GM12878 (cell line): ENCODE data around the gene ABHD17A. TPM values are rescaled to one million over a fixed set of nuclear protein-coding genes. Genes with fewer than 3 reads are reported as not detected.

Experiments
- ATAC-seq: fragments of 200-7000 bp; cut with Tn5 transposase; 3 replicates; pipeline ENCODE4 v1.9.1; 2020; ENCODE audit warnings: mild to moderate bottlenecking, moderate library complexity
- BruUV-seq: library from RNA; stranded (reverse); fragments of 400-500 nt; replicated peaks from 2 replicates; lab custom pipeline; 2021; lab: Mats Ljungman, UMichigan
- CTCF ChIA-PET: fragments of 300-600 bp; sonication (Branson Sonifier 250); formaldehyde crosslinking; extraction: SDS; loops from one replicate; lab custom pipeline; 2021; ENCODE audit warnings: inconsistent platforms; lab: Yijun Ruan, JAX
- POLR2A ChIA-PET: fragments of 350-600 bp; formaldehyde crosslinking; extraction: SDS; loops from one replicate; lab custom pipeline; 2021; ENCODE audit warnings: inconsistent platforms; lab: Charles Lee
- RAD21 ChIA-PET: fragments of 300-600 bp; sonication (Branson Sonifier 250); formaldehyde crosslinking; loops from one replicate; lab custom pipeline; 2023; ENCODE audit warnings: antibody characterized with exemption; ENCODE audit not compliant: unreplicated experiment; lab: Charles Lee
- SMC1A ChIA-PET: fragments of 300-600 bp; sonication (Branson Sonifier 250); formaldehyde crosslinking; loops from one replicate; lab custom pipeline; 2023; ENCODE audit not compliant: unreplicated experiment, uncharacterized antibody; lab: Charles Lee
- DNase-seq: peaks from one replicate; pipeline ENCODE4 v3.0.0-alpha.2; 2011; ENCODE audit warnings: low read depth, low spot score
- FAIRE-seq: peaks from 3 replicates; lab custom pipeline; 2011; peaks lifted over from hg19 to GRCh38; lab: Jason Lieb, UNC
- H2AFZ ChIP-seq: 2 replicates; pipeline ENCODE4 v1.6.0; 2011; ENCODE audit warnings: low read depth, low read length, control low read depth; ENCODE audit not compliant: control insufficient read depth
- H3K27ac ChIP-seq: 2 replicates; pipeline ENCODE4 v1.5.1; 2011; ENCODE audit warnings: control low read depth; ENCODE audit not compliant: control insufficient read depth, insufficient read depth
- H3K27me3 ChIP-seq, 2 experiments: replicated peaks in 1 of 2; 2 replicates each; pipeline versions ENCODE4 v1.6.0 to v1.6.1; 2011; ENCODE audit warnings: low read length in 1 of 2; ENCODE audit not compliant: control insufficient read depth in 2 of 2, insufficient read depth in 2 of 2
- H3K36me3 ChIP-seq, 2 experiments: 2 replicates each; pipeline ENCODE4 v1.5.1; 2011; ENCODE audit warnings: low read length in 1 of 2; ENCODE audit not compliant: control insufficient read depth in 2 of 2, insufficient read depth in 2 of 2
- H3K4me1 ChIP-seq: 2 replicates; pipeline ENCODE4 v1.6.1; 2011; ENCODE audit warnings: mild to moderate bottlenecking, low read length, moderate library complexity, mixed read lengths; ENCODE audit not compliant: control insufficient read depth, insufficient read depth
- H3K4me2 ChIP-seq: 2 replicates; pipeline ENCODE4 v1.6.0; 2011; ENCODE audit warnings: control low read depth; ENCODE audit not compliant: control insufficient read depth, insufficient read depth
- H3K4me3 ChIP-seq: fragments of 200-600 bp; sonication (generic); 2 replicates; pipeline ENCODE4 v1.5.1; 2016
- H3K79me2 ChIP-seq: 2 replicates; pipeline ENCODE4 v1.6.0; 2011; ENCODE audit warnings: low read length; ENCODE audit not compliant: control insufficient read depth, insufficient read depth
- H3K9ac ChIP-seq: 2 replicates; pipeline ENCODE4 v1.8.0; 2011; ENCODE audit warnings: low read length, control low read depth, mixed read lengths; ENCODE audit not compliant: control insufficient read depth, insufficient read depth
- H3K9me3 ChIP-seq: replicated peaks from 3 replicates; pipeline ENCODE4 v1.5.1; 2011; ENCODE audit warnings: mild to moderate bottlenecking, low read length; ENCODE audit not compliant: control insufficient read depth, insufficient read depth
- H4K20me1 ChIP-seq: 2 replicates; pipeline ENCODE4 v1.6.0; 2011; ENCODE audit not compliant: control insufficient read depth, insufficient read depth
- ASH2L ChIP-seq: fragments of 300-600, 200-600 bp; sonication (generic); IDR thresholded peaks from 2 replicates; pipeline ENCODE4 v1.6.1; 2017; ENCODE audit warnings: low read depth, mild to moderate bottlenecking, borderline replicate concordance
- CBFB ChIP-seq: IDR thresholded peaks from 2 replicates; pipeline ENCODE4 v1.6.1; 2016; ENCODE audit warnings: antibody characterized with exemption, low read depth
- EED ChIP-seq: sonication (generic); IDR thresholded peaks from 2 replicates; pipeline ENCODE4 v1.6.1; 2016; ENCODE audit warnings: antibody characterized with exemption, low read depth
- EP300 ChIP-seq, 2 experiments: fragments of 150-350 bp in 1 of 2; IDR thresholded peaks; 2 replicates each; pipeline ENCODE4 v1.6.1; 2011 to 2012; ENCODE audit warnings: low read depth in 2 of 2, low read length in 2 of 2, borderline replicate concordance in 1 of 2, improper control_type of control experiment in 1 of 2, inconsistent platforms in 1 of 2; ENCODE audit not compliant: control insufficient read depth in 1 of 2
- FOXK2 ChIP-seq: fragments of 450-650 bp; IDR thresholded peaks from 2 replicates; pipeline ENCODE4 v1.6.1; 2017; ENCODE audit warnings: mild to moderate bottlenecking, moderate library complexity
- IKZF1 ChIP-seq: fragments of 450-650 bp; conservative IDR thresholded peaks from 2 replicates; pipeline ENCODE4 v1.6.1; 2017; ENCODE audit warnings: antibody characterized with exemption, mild to moderate bottlenecking
- KDM1A ChIP-seq: fragments of 200-600 bp; sonication (generic); IDR thresholded peaks from 2 replicates; pipeline ENCODE4 v1.6.1; 2016; ENCODE audit warnings: borderline replicate concordance
- MYC ChIP-seq: IDR thresholded peaks from 2 replicates; pipeline ENCODE4 v1.6.1; 2011; ENCODE audit warnings: mild to moderate bottlenecking, low read length, moderate library complexity, inconsistent platforms; ENCODE audit not compliant: insufficient read depth, insufficient replicate concordance, insufficient read length, severe bottlenecking
- POLR2AphosphoS5 ChIP-seq: IDR thresholded peaks from 2 replicates; pipeline ENCODE4 v1.6.1; 2011; ENCODE audit warnings: mild to moderate bottlenecking, low read length, inconsistent platforms
- RUNX3 ChIP-seq: IDR thresholded peaks from 2 replicates; pipeline ENCODE4 v1.6.1; 2012; ENCODE audit warnings: low read length, inconsistent platforms
- SP1 ChIP-seq: IDR thresholded peaks from one replicate; pipeline ENCODE4 v1.6.1; 2011; ENCODE audit warnings: low read depth, low read length
- SPI1 ChIP-seq: IDR thresholded peaks from 2 replicates; pipeline ENCODE4 v1.6.1; 2011; ENCODE audit warnings: low read depth, mild to moderate bottlenecking, low read length, moderate library complexity, borderline replicate concordance; ENCODE audit not compliant: insufficient read depth
- SRF ChIP-seq, 2 experiments: IDR thresholded peaks; 2 replicates each; pipeline ENCODE4 v1.6.1; 2011; ENCODE audit warnings: low read depth in 2 of 2, low read length in 2 of 2, mild to moderate bottlenecking in 1 of 2, moderate library complexity in 1 of 2
- ZBED1 ChIP-seq: IDR thresholded peaks from 2 replicates; pipeline ENCODE4 v1.6.1; 2016; ENCODE audit warnings: borderline replicate concordance
- ZNF384 ChIP-seq: IDR thresholded peaks from 2 replicates; pipeline ENCODE4 v1.6.1; 2012; ENCODE audit warnings: low read depth, mild to moderate bottlenecking, low read length, improper control_type of control experiment, borderline replicate concordance
- WGBS: methylation state at CpG from one replicate; pipeline ENCODE4 v1.1.6; 2016; ENCODE audit warnings: low lambda C conversion rate; ENCODE audit not compliant: insufficient replicate concordance, insufficient coverage; ENCODE audit errors: missing lambda C conversion rate; 5-methylcytosine and 5-hydroxymethylcytosine counted together
- in situ Hi-C: fragments of 300-500 bp; cut with MboI; formaldehyde crosslinking; loops from 9 replicates; pipeline ENCODE4 v1.14.3; 2018; ENCODE audit warnings: mixed read lengths
- intact Hi-C: fragments of 100-400 bp; cut with micrococcal nuclease; formaldehyde crosslinking; loops from one replicate; pipeline ENCODE4 v1.14.2; 2022; ENCODE audit not compliant: unreplicated experiment
- polyA plus RNA-seq, 11 experiments: library from polyadenylated mRNA; depleted of rRNA in 4 of 11; unstranded in 6 of 11; stranded (reverse) in 5 of 11; fragments of >200 nt; fragmentation: Nextera tagmentation in 4 of 11; fragmentation: Illumina TruSeq in 1 of 11; extraction: Ambion mirVana in 4 of 11; extraction: Trizol in 1 of 11; gene quantifications; 1 replicate in 1 of 11; 2 replicates in 10 of 11; pipeline versions ENCODE4 v1.2.1 to v1.2.3, GENCODE V29; 2011 to 2016; ENCODE audit warnings: inconsistent platforms in 2 of 11, missing spikeins in 2 of 11, low read depth in 1 of 11
- total RNA-seq, 4 experiments: library from RNA; depleted of rRNA in 3 of 4; stranded (reverse); fragments of >200 nt in 3 of 4; fragmentation: Illumina TruSeq in 1 of 4; extraction: Trizol in 1 of 4; gene quantifications; 2 replicates each; pipeline versions ENCODE4 v1.2.1 to v1.2.3, GENCODE V29; 2013 to 2021

ABHD17A gene
- total and polyA plus RNA-seq, 10 of the 15 experiments (the other 5 are each of a cell fraction or from before 2014, with no cell fraction given), result 0.13 to 126 (median 28.8) TPM; not detected in 1

DNA sequence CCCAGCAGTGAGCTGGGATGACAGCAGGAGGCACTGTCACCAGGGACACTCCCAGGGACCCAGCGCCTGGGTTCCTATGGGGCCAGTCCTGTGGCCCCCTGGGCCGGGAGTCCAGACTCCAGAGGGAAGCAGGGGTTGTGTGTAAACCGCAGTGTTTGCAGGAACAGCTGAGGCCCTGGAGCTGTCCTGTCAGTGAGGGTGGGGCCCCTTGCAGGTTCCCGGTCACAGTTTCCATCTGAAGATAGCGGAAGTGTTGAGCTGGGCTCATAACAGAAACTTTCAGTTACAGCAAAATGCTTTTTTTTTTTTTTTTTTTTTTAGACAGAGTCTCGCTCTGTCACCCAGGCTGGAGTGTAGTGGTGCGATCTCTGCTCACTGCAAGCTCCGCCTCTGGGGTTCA is 38.0 kb upstream of the ABHD17A start:
- H2AFZ ChIP-seq, result no peak overlapping the region
- SMC1A ChIA-PET, result no interaction called here
- CTCF ChIA-PET, result interaction anchor here (1.5 kb wide), 1 partner anchor 26 kb away, joined by 4 read pairs; no protein-coding TSS in a partner anchor
- H3K9ac ChIP-seq, result no peak overlapping the region
- peaks cover 23% of the 10 kb centered on the region for H3K4me1 ChIP-seq
- in situ Hi-C loops, result no loop called here
- H3K4me2 ChIP-seq, result no peak overlapping the region
- FAIRE-seq, result no peak
- WGBS, result 52% methylated on average over 6 of the region's 8 CpGs
- H3K27ac ChIP-seq, result no peak overlapping the region; the same call in 1 of the 2 replicates
- no peaks in the 10 kb centered on the region for H4K20me1 ChIP-seq
- no peaks in the 10 kb centered on the region for H3K79me2 ChIP-seq
- no peak overlapping the region for H3K4me3 ChIP-seq
- POLR2A ChIA-PET, result interaction anchor here (1.3 kb wide), 1 partner anchor 25 kb away, joined by 7 read pairs; no protein-coding TSS in a partner anchor
- H3K27me3 ChIP-seq, result no peaks in the 10 kb centered on the region
- peaks cover 5 to 8% of the 10 kb centered on the region in 2 experiments; a peak in 3 of 4 replicates for H3K36me3 ChIP-seq
- H3K9me3 ChIP-seq, result no peaks in the 10 kb centered on the region
- intact Hi-C loops, result no loop called here
- peak; percentile 68 for ATAC-seq
- RAD21 ChIA-PET, result interaction anchor here (1.0 kb wide), 1 partner anchor 26 kb away, joined by 3 read pairs; no protein-coding TSS in a partner anchor
- no TSS peak for BruUV-seq
- TF ChIP-seq SPI1, result 0 out of 2 replicates have a peak, but pooled peaks have one; percentile 17
- no peak for TF ChIP-seq ZBED1
- TF ChIP-seq EP300 (IDR thresholded peaks at IDR 0.05; ENCODE audit: borderline replicate concordance in 1 of 2, control insufficient read depth in 1 of 2, low read depth in 2 of 2, low read length in 2 of 2), result no peak
- TF ChIP-seq EED, result 0 out of 2 replicates have a peak, but pooled peaks have one; percentile 21
- peak; percentile 53; the same call in 1 of the 2 replicates for TF ChIP-seq ZNF384
- no peak for TF ChIP-seq SRF (IDR thresholded peaks at IDR 0.05; ENCODE audit: low read depth in 2 of 2, low read length in 2 of 2)
- TF ChIP-seq RUNX3, result peak; percentile 37; the same call in 1 of the 2 replicates
- no peak for DNase-seq

DNA sequence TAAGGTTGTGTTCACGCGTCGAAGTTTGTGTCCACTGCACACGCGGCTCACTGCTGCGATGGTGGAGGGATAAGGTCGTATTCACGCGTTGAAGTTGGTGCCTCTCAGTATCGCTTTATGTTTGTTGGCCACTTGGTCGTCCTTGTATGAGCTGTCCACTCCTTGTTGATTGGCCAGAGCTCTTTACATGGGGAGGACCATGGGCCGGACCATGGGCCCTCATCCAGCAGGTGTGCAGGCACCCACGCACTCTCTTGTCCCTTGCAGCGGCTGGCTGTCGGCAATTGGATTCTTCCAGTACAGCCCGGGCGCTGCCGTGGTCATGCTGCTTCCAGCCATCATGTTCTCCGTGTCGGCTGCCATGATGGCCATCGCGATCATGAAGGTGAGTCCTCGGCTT is 37.5 kb upstream of the ABHD17A start:
- CTCF ChIA-PET, result no interaction called here
- FAIRE-seq (no peak), DNase-seq (no peak), ATAC-seq (no peak)
- 100% methylated on average over 22 of the region's 23 CpGs for WGBS
- in situ Hi-C loops (no loop called here), intact Hi-C loops (no loop called here)
- RAD21 ChIA-PET, result no interaction called here
- no peaks in the 10 kb centered on the region for H3K27me3 ChIP-seq
- H2AFZ ChIP-seq, result no peak overlapping the region
- POLR2A ChIA-PET, result no interaction called here
- no peaks in the 10 kb centered on the region for H4K20me1 ChIP-seq
- no peak overlapping the region for H3K4me2 ChIP-seq
- SMC1A ChIA-PET, result no interaction called here
- BruUV-seq, result no TSS peak
- H3K4me3 ChIP-seq, result no peak overlapping the region
- H3K27ac ChIP-seq, result no peak overlapping the region
- H3K36me3 ChIP-seq, result peaks cover 5 to 11% of the 10 kb centered on the region in 2 experiments; a peak in 3 of 4 replicates
- H3K4me1 ChIP-seq, result peaks cover 23% of the 10 kb centered on the region
- H3K9ac ChIP-seq, result no peak overlapping the region
- no peaks in the 10 kb centered on the region for H3K9me3 ChIP-seq
- no peaks in the 10 kb centered on the region for H3K79me2 ChIP-seq
- TF ChIP-seq KDM1A, result no peak
- TF ChIP-seq MYC, result no peak
- TF ChIP-seq POLR2AphosphoS5, result no peak
- no peak for TF ChIP-seq ASH2L
- TF ChIP-seq FOXK2, result no peak
- TF ChIP-seq CBFB, result no peak
- TF ChIP-seq SP1, result no peak
- TF ChIP-seq IKZF1, result no peak
